ENCODE measurements around the gene ICAM4. TPM values are rescaled to one million over a fixed set of nuclear protein-coding genes. Genes with fewer than 3 reads are reported as not detected.

The ICAM4 gene
- total and polyA plus RNA-seq, 9 of the 15 experiments (the other 6 are each of a cell fraction or from before 2014, with no cell fraction given): 14.1 to 86.1 (median 29.6) TPM

DNA sequence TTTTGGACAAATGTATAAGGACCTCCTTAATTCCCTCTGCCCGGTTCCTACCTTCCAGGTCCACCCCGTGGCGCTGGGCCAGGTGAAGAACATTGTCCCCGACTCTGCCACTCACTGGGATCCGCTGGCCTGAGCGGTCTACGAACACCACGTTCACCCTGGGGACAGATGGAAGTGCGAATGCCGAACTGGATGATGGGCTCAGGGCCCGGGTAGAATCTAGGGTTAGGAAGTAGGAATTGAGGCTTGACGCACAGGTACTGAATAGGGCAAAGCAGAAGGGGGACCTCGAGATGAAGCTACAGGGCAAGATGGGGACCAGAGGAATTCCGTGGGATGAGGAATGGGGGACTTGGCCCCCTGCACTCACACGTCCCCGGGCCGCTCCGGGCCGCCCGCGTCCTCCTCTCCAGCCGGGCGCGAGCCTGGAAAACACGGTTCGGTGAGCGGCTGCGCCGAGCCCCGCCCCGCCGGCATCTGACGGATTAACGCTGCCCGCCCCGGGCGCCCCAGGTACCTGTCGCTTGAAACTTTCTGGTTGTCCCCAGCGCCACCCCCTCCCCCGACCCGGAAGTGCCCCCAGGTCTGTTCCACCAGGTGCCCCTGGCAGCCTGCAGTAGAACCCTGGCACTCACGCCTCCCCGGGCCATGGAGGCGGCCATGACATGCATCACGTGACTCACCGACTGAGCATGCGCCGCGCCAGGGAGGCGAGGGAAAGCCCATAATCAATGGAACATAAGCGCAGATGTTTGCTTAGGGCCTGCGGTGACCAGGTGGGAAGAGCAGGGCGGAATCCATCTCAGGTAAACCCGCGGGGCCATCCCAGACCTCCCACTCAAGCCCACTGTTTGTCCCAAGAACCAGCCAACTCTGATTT lies 28.8 kb downstream of the ICAM4 start, which contains the start of gene FDX2 (continued):
- TF ChIP-seq, protein P1, sequence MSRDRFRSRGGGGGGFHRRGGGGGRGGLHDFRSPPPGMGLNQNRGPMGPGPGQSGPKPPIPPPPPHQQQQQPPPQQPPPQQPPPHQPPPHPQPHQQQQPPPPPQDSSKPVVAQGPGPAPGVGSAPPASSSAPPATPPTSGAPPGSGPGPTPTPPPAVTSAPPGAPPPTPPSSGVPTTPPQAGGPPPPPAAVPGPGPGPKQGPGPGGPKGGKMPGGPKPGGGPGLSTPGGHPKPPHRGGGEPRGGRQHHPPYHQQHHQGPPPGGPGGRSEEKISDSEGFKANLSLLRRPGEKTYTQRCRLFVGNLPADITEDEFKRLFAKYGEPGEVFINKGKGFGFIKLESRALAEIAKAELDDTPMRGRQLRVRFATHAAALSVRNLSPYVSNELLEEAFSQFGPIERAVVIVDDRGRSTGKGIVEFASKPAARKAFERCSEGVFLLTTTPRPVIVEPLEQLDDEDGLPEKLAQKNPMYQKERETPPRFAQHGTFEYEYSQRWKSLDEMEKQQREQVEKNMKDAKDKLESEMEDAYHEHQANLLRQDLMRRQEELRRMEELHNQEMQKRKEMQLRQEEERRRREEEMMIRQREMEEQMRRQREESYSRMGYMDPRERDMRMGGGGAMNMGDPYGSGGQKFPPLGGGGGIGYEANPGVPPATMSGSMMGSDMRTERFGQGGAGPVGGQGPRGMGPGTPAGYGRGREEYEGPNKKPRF (IDR thresholded peaks at IDR 0.05; ENCODE audit: low read depth, low read length): no peak
- TF ChIP-seq E2F3 (CRISPR knock-in tag; IDR thresholded peaks at IDR 0.05) (no peak), SREBF2 (CRISPR knock-in tag; IDR thresholded peaks at IDR 0.05) (no peak), KLF10 (CRISPR knock-in tag; IDR thresholded peaks at IDR 0.05) (no peak), RBM22 (IDR thresholded peaks at IDR 0.05; ENCODE audit: low read depth, low read length, poor library complexity, severe bottlenecking) (peak; percentile 93), MEF2A (IDR thresholded peaks at IDR 0.05; ENCODE audit: control insufficient read depth, low read depth, low read length) (no peak), ZNF24 (IDR thresholded peaks at IDR 0.05) (no peak), MXD1 (CRISPR knock-in tag; IDR thresholded peaks at IDR 0.05; ENCODE audit: borderline replicate concordance, poor library complexity, severe bottlenecking) (peak; percentile 99), IFI16 (CRISPR knock-in tag; IDR thresholded peaks at IDR 0.05) (no peak), KHSRP (IDR thresholded peaks at IDR 0.05) (no peak), POLR2H (tag; IDR thresholded peaks at IDR 0.05; ENCODE audit: low read depth) (peak; percentile 72), TEAD4 (IDR thresholded peaks at IDR 0.05; ENCODE audit: low read length) (no peak), TEAD4 (CRISPR knock-in tag; IDR thresholded peaks at IDR 0.05; ENCODE audit: borderline replicate concordance) (no peak)
- TF ChIP-seq, protein P2, sequence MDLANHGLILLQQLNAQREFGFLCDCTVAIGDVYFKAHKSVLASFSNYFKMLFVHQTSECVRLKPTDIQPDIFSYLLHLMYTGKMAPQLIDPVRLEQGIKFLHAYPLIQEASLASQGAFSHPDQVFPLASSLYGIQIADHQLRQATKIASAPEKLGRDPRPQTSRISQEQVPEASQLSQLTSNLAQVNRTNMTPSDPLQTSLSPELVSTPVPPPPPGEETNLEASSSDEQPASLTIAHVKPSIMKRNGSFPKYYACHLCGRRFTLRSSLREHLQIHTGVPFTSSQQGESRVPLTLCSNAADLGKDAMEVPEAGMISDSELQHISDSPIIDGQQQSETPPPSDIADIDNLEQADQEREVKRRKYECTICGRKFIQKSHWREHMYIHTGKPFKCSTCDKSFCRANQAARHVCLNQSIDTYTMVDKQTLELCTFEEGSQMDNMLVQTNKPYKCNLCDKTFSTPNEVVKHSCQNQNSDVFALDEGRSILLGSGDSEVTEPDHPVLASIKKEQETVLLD (IDR thresholded peaks at IDR 0.05): peak; percentile 79
- TF ChIP-seq, protein P3, sequence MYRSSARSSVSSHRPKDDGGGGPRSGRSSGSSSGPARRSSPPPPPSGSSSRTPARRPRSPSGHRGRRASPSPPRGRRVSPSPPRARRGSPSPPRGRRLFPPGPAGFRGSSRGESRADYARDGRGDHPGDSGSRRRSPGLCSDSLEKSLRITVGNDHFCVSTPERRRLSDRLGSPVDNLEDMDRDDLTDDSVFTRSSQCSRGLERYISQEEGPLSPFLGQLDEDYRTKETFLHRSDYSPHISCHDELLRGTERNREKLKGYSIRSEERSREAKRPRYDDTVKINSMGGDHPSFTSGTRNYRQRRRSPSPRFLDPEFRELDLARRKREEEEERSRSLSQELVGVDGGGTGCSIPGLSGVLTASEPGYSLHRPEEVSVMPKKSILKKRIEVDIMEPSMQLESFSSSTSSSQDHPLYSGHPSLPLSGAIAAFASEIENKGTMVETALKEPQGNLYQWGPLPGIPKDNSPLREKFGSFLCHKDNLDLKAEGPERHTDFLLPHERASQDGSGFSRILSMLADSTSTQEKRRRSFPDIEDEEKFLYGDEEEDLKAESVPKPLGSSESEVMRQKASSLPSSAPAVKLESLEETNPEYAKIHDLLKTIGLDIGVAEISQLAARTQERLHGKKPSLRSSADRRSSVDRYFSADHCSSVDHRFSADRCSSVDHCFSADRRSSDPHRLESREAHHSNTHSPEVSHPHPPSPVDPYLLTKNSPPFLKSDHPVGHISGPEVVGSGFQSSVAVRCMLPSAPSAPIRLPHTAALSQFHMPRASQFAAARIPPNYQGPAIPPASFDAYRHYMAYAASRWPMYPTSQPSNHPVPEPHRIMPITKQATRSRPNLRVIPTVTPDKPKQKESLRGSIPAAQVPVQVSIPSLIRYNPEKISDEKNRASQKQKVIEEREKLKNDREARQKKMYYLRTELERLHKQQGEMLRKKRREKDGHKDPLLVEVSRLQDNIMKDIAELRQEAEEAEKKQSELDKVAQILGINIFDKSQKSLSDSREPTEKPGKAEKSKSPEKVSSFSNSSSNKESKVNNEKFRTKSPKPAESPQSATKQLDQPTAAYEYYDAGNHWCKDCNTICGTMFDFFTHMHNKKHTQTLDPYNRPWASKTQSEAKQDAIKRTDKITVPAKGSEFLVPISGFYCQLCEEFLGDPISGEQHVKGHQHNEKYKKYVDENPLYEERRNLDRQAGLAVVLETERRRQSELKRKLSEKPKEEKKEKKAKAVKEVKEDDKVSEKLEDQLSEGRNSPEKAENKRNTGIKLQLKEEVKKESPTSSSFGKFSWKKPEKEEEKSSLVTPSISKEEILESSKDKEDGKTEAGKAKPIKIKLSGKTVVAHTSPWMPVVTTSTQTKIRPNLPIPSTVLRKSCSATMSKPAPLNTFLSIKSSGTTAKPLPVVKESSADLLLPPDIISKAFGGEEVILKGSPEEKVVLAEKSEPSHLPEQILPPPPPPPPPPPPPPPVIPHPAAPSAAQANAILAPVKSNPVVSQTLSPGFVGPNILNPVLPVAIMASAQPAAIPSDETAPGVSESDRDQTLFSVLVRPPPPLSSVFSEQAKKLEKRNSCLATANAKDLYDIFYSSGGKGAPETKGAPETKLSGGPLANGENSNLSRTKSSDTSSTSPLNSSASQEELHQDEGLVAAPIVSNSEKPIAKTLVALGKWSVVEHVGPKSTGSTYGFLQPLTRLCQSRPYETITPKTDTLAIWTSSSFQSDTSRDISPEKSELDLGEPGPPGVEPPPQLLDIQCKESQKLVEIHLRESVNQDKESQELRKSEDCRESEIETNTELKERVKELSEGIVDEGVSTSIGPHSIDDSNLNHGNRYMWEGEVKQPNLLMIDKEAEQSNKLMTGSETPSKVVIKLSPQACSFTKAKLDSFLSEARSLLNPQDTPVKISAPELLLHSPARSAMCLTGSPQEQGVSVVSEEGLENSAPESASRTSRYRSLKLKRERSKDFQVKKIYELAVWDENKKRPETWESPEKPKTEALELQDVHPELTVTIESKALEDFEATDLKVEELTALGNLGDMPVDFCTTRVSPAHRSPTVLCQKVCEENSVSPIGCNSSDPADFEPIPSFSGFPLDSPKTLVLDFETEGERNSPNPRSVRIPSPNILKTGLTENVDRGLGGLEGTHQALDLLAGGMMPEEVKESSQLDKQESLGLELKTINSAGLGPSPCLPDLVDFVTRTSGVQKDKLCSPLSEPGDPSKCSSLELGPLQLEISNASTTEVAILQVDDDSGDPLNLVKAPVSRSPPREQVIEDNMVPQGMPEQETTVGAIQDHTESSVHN (IDR thresholded peaks at IDR 0.05; ENCODE audit: borderline replicate concordance in 1 of 2, low read depth in 1 of 2): no peak
